Effector CD8-positive, alpha-beta T cell (primary cell): ENCODE data around the gene MED12.
A peak's percentile ranks its signal among the peaks of the same experiment; 100 is the strongest.

Experiments used
- DNase-seq: peaks from one replicate; lab custom pipeline; 2025; lab: John Stamatoyannopoulos, UW
- total RNA-seq, 4 experiments: gene quantifications; one replicate each; lab custom pipeline; 2026; lab: John Stamatoyannopoulos, UW

MED12 gene
- total RNA-seq = 119 to 156 (median 147) reads per million in 4 experiments

GRCh38 chrX:71118032-71118984 is at the start of gene MED12:
Gene MED12, plus strand, starts transcription at chrX:71118596. Its CDS starts 159 bp downstream, at chrX:71118755.
- DNase-seq = peak; percentile 75

- no peak for DNase-seq
Measured at GRCh38 chrX:71070531-71070930, 47.9 kb upstream of the MED12 start.

GRCh38 chrX:71081330-71082123 is 36.9 kb upstream of the MED12 start:
- DNase-seq = no peak

GRCh38 chrX:71082124-71082647 is 36.2 kb upstream of the MED12 start:
- DNase-seq = no peak

- no peak for DNase-seq
Measured at GRCh38 chrX:71082822-71083221, 35.6 kb upstream of the MED12 start.

GRCh38 chrX:71085900-71086299 is 32.5 kb upstream of the MED12 start:
- DNase-seq = no peak

- DNase-seq = no peak
Measured at GRCh38 chrX:71091263-71091662, 27.1 kb upstream of the MED12 start.

GRCh38 chrX:71095033-71095432 is 23.4 kb upstream of the MED12 start:
- no peak for DNase-seq

GRCh38 chrX:71095555-71095980 is 22.8 kb upstream of the MED12 start, which contains the start of gene FOXO4:
Gene FOXO4, plus strand, starts transcription at chrX:71095851. Its CDS starts 678 bp downstream, at chrX:71096529.
- peak; percentile 83 for DNase-seq

- DNase-seq = no peak
Measured at GRCh38 chrX:71095981-71096759, 22.2 kb upstream of the MED12 start.

GRCh38 chrX:71096760-71097032 is 21.7 kb upstream of the MED12 start:
- DNase-seq = no peak

GRCh38 chrX:71098302-71098701 is 20.1 kb upstream of the MED12 start:
- peak; percentile 73 for DNase-seq

- DNase-seq = no peak
Measured at GRCh38 chrX:71098951-71099506, 19.4 kb upstream of the MED12 start.

GRCh38 chrX:71099736-71100135 is 18.7 kb upstream of the MED12 start:
- DNase-seq = no peak

GRCh38 chrX:71100581-71101505 is 17.6 kb upstream of the MED12 start:
- DNase-seq = no peak

- DNase-seq = no peak
Measured at GRCh38 chrX:71102292-71102691, 16.1 kb upstream of the MED12 start.

GRCh38 chrX:71103110-71103983 is 15.0 kb upstream of the MED12 start:
- peak; percentile 29 for DNase-seq

GRCh38 chrX:71105628-71106027 is 12.8 kb upstream of the MED12 start:
- no peak for DNase-seq

GRCh38 chrX:71106427-71106826 is 12.0 kb upstream of the MED12 start, which contains the start of gene CXorf65:
Gene CXorf65, minus strand, starts transcription at chrX:71106740. Its CDS starts 184 bp downstream, at chrX:71106556.
- no peak for DNase-seq
